HG03196 (cell line): ENCODE data around the gene RNF32.
A peak's percentile ranks its signal among the peaks of the same experiment; 100 is the strongest.

Experiments
- ATAC-seq: cut with Tn5 transposase; IDR thresholded peaks from one replicate; pipeline ENCODE4 v1.9.1; 2021; ENCODE audit not compliant: unreplicated experiment

The RNF32 gene

GRCh38 chr7:156640257-156640948 is at the start of gene RNF32:
TSS of gene RNF32 (plus strand) at chr7:156640774. CDS start at chr7:156643878, 3,104 bp downstream.
- peak; percentile 86 for ATAC-seq

- no peak for ATAC-seq
Observed at GRCh38 chr7:156592155-156592884, 48.3 kb upstream of the RNF32 start.

- no peak for ATAC-seq
Observed at GRCh38 chr7:156594283-156595080, 46.1 kb upstream of the RNF32 start.

- ATAC-seq: no peak
Observed at GRCh38 chr7:156600496-156600895, 40.1 kb upstream of the RNF32 start.

- ATAC-seq: no peak
Observed at GRCh38 chr7:156602283-156602682, 38.3 kb upstream of the RNF32 start.

- ATAC-seq: no peak
Observed at GRCh38 chr7:156603011-156603410, 37.6 kb upstream of the RNF32 start.

- ATAC-seq: no peak
Observed at GRCh38 chr7:156603629-156604028, 36.9 kb upstream of the RNF32 start.

GRCh38 chr7:156604311-156604710 is 36.3 kb upstream of the RNF32 start:
- no peak for ATAC-seq

GRCh38 chr7:156604836-156605695 is 35.5 kb upstream of the RNF32 start:
- no peak for ATAC-seq

GRCh38 chr7:156606135-156606534 is 34.4 kb upstream of the RNF32 start:
- ATAC-seq: no peak

- no peak for ATAC-seq
Observed at GRCh38 chr7:156606691-156607331, 33.8 kb upstream of the RNF32 start.

GRCh38 chr7:156607332-156608172 is 33.0 kb upstream of the RNF32 start:
- no peak for ATAC-seq

GRCh38 chr7:156608173-156608478 is 32.4 kb upstream of the RNF32 start:
- ATAC-seq: no peak

- ATAC-seq: no peak
Observed at GRCh38 chr7:156609010-156609877, 31.3 kb upstream of the RNF32 start.

- no peak for ATAC-seq
Observed at GRCh38 chr7:156610130-156610529, 30.4 kb upstream of the RNF32 start.

- ATAC-seq: no peak
Observed at GRCh38 chr7:156610601-156611000, 30.0 kb upstream of the RNF32 start.

- ATAC-seq: no peak
Observed at GRCh38 chr7:156611014-156612010, 29.3 kb upstream of the RNF32 start.
